NCI-H510A treated with DMSO at 0.1 percent for 48 hours (cell line): ENCODE measurements around the gene MTMR4.
"Not testable (repeated sequence)": the region's sequence is repeated elsewhere in the genome, so short reads cannot be mapped to it uniquely, and the experiment has no call there.

Experiments used
- DNase-seq: peaks from one replicate; lab custom pipeline; 2025; lab: John Stamatoyannopoulos, UW

Gene MTMR4

GRCh38 chr17:58513965-58514769, at the start of gene MTMR4:
TSS of gene MTMR4 (minus strand) at chr17:58514638. CDS start at chr17:58514407, 231 bp downstream.
- peak; percentile 88 for DNase-seq

GRCh38 chr17:58560511-58560910, 46.1 kb upstream of the MTMR4 start:
- DNase-seq = no peak

- no peak for DNase-seq
These were observed 43.5 kb upstream of the MTMR4 start for GRCh38 chr17:58557981-58558380.

GRCh38 chr17:58556833-58557250, 42.4 kb upstream of the MTMR4 start:
- DNase-seq = no peak

- not testable (repeated sequence) for DNase-seq
These were observed 40.7 kb upstream of the MTMR4 start for GRCh38 chr17:58555109-58555508.

GRCh38 chr17:58541249-58541648, 26.8 kb upstream of the MTMR4 start:
- DNase-seq = no peak

GRCh38 chr17:58539698-58540097, 25.3 kb upstream of the MTMR4 start:
- no peak for DNase-seq

- no peak for DNase-seq
These were observed 24.5 kb upstream of the MTMR4 start for GRCh38 chr17:58538811-58539409.

- DNase-seq = no peak
These were observed 22.8 kb upstream of the MTMR4 start for GRCh38 chr17:58537266-58537665.

GRCh38 chr17:58536542-58536941, 22.1 kb upstream of the MTMR4 start:
- no peak for DNase-seq

- no peak for DNase-seq
These were observed 21.0 kb upstream of the MTMR4 start for GRCh38 chr17:58535431-58535830.

GRCh38 chr17:58534901-58535421, 20.5 kb upstream of the MTMR4 start:
- DNase-seq = no peak

GRCh38 chr17:58534331-58534730, 19.9 kb upstream of the MTMR4 start:
- no peak for DNase-seq

GRCh38 chr17:58533616-58534188, 19.3 kb upstream of the MTMR4 start:
- DNase-seq = no peak

GRCh38 chr17:58532555-58532951, 18.1 kb upstream of the MTMR4 start:
- no peak for DNase-seq

GRCh38 chr17:58531661-58532554, 17.5 kb upstream of the MTMR4 start:
- peak; percentile 28 for DNase-seq

- no peak for DNase-seq
These were observed 16.7 kb upstream of the MTMR4 start for GRCh38 chr17:58531122-58531521.

- no peak for DNase-seq
These were observed 16.2 kb upstream of the MTMR4 start for GRCh38 chr17:58530655-58531054.

- DNase-seq = no peak
These were observed 14.8 kb upstream of the MTMR4 start for GRCh38 chr17:58529275-58529674.

- no peak for DNase-seq
These were observed 14.0 kb upstream of the MTMR4 start for GRCh38 chr17:58528443-58528842.

- DNase-seq = no peak
These were observed 13.5 kb upstream of the MTMR4 start for GRCh38 chr17:58527949-58528348.

- DNase-seq = no peak
These were observed 12.9 kb upstream of the MTMR4 start for GRCh38 chr17:58527306-58527705.
